BLaER1 treated with 17β-estradiol and CSF1 and Interleukin-3, amounts not matched to agents 10 nM and 100 nM (cell line): ENCODE results near the gene LCLAT1.

Experiments
- H3K27ac ChIP-seq, 11 experiments: shearing (Covaris generic); formaldehyde crosslinking; 2 replicates each; pipeline ENCODE4 v1.8.1; 2022
- H3K27me3 ChIP-seq, 11 experiments: shearing (Covaris generic); formaldehyde crosslinking; 2 replicates each; pipeline ENCODE4 v1.8.1; 2022
- H3K36me3 ChIP-seq, 11 experiments: shearing (Covaris generic); formaldehyde crosslinking; 2 replicates each; pipeline ENCODE4 v1.8.1; 2022
- H3K4me1 ChIP-seq, 10 experiments: shearing (Covaris generic); formaldehyde crosslinking; 2 replicates each; pipeline ENCODE4 v1.8.1; 2022
- H3K4me2 ChIP-seq, 11 experiments: shearing (Covaris generic); formaldehyde crosslinking; 2 replicates each; pipeline ENCODE4 v1.8.1; 2022
- H3K4me3 ChIP-seq, 10 experiments: shearing (Covaris generic); formaldehyde crosslinking; 2 replicates each; pipeline ENCODE4 v1.8.1; 2022
- H3K9ac ChIP-seq, 11 experiments: shearing (Covaris generic); formaldehyde crosslinking; 2 replicates each; pipeline ENCODE4 v1.8.1; 2022
- H3K9me3 ChIP-seq, 11 experiments: shearing (Covaris generic); formaldehyde crosslinking; replicated peaks in 1 of 11; 2 replicates each; pipeline ENCODE4 v1.8.1; 2022
- H4K20me1 ChIP-seq, 11 experiments: shearing (Covaris generic); formaldehyde crosslinking; 2 replicates each; pipeline ENCODE4 v1.8.1; 2022
- Cebpa-rat ChIP-seq, 11 experiments: shearing (Covaris generic); IDR thresholded peaks; 2 replicates each; pipeline ENCODE4 v1.8.1; 2022

LCLAT1 gene

GRCh38 chr2:30688956-30689401 is 241.9 kb downstream of the LCLAT1 start:
- Histone ChIP-seq H3K4me2 (no peak overlapping the region), H3K27ac (no peak overlapping the region), H4K20me1 (no peaks in the 10 kb centered on the region), H3K9me3 (no peaks in the 10 kb centered on the region), H3K9ac (no peak overlapping the region), H3K4me3 (no peak overlapping the region), H3K36me3 (no peaks in the 10 kb centered on the region), H3K4me1 (no peaks in the 10 kb centered on the region), H3K27me3 (no peaks in the 10 kb centered on the region)
- no peak for TF ChIP-seq Cebpa-rat (IDR thresholded peaks at IDR 0.05)

- Histone ChIP-seq H3K4me2 (no peak overlapping the region), H3K27me3 (no peaks in the 10 kb centered on the region), H3K9ac (no peak overlapping the region), H3K27ac (no peak overlapping the region), H3K4me3 (no peak overlapping the region), H3K9me3 (no peaks in the 10 kb centered on the region), H3K4me1 (no peaks in the 10 kb centered on the region), H4K20me1 (no peaks in the 10 kb centered on the region), H3K36me3 (no peaks in the 10 kb centered on the region)
- no peak for TF ChIP-seq Cebpa-rat (IDR thresholded peaks at IDR 0.05)
Observed at GRCh38 chr2:30689496-30690125, 242.6 kb downstream of the LCLAT1 start.

GRCh38 chr2:30690126-30690561 is 243.1 kb downstream of the LCLAT1 start:
- no peak for TF ChIP-seq Cebpa-rat (IDR thresholded peaks at IDR 0.05)
- Histone ChIP-seq H3K36me3 (no peaks in the 10 kb centered on the region), H3K4me3 (no peak overlapping the region), H3K27me3 (no peaks in the 10 kb centered on the region), H3K27ac (no peak overlapping the region), H3K9ac (no peak overlapping the region), H3K4me1 (no peaks in the 10 kb centered on the region), H3K9me3 (no peaks in the 10 kb centered on the region), H3K4me2 (no peak overlapping the region), H4K20me1 (no peaks in the 10 kb centered on the region)

- TF ChIP-seq Cebpa-rat (IDR thresholded peaks at IDR 0.05): no peak
- Histone ChIP-seq H3K27ac (no peak overlapping the region), H3K4me1 (no peaks in the 10 kb centered on the region), H3K4me2 (no peak overlapping the region), H3K27me3 (no peaks in the 10 kb centered on the region), H4K20me1 (no peaks in the 10 kb centered on the region), H3K9ac (no peak overlapping the region), H3K9me3 (no peaks in the 10 kb centered on the region), H3K36me3 (no peaks in the 10 kb centered on the region), H3K4me3 (no peak overlapping the region)
Observed at GRCh38 chr2:30691091-30691947, 244.3 kb downstream of the LCLAT1 start.

DNA sequence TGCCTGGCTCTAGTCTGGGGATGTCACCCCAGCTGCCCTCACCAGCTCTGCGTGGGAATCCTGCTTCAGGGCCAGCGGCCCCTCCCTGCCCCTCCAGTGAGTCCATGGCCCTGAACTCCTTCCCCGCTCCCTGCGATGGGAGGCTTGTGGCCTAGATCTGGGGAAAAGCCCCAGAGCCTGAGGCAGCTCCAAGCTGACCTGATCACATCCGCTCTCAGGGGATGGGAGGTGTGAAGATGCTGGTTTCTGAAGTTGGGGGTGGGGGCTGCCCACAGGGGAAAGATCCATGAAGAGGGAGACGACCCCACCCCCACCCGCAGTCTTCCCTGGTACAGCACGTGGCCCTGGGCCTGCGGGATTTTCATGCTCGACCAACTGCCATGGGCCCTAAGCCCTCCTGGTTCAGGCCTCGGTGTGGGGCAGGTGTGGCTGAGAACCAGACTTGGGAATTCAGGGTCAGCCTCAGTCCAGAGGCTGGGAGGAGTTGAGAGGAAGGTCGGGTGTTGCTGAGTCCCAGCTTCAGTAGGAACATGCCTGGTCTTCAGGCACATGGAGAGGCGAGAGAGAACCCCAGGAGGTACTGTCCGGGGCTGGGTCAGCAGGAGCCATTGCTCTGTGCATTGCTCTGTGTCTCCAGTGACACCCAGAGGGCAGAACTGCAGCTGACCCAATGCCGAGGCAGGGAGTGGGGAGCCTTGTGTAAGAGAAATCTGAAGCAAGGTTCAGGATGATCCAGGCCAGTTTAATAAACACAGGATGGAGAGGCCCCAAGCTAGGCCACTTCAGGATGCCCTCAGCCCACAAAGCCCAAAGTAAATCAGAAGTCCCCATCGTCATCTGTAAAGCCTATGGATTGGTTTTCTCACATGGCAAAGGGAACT is 245.1 kb downstream of the LCLAT1 start:
- no peak for TF ChIP-seq Cebpa-rat (IDR thresholded peaks at IDR 0.05)
- no peak overlapping the region for H3K4me3 ChIP-seq
- no peaks in the 10 kb centered on the region for H3K4me1 ChIP-seq
- H3K9me3 ChIP-seq: peaks cover 0 to 1% (median 0%) of the 10 kb centered on the region in 11 experiments; a peak in 2 of 22 replicates
- no peak overlapping the region for H3K27ac ChIP-seq
- no peak overlapping the region for H3K4me2 ChIP-seq
- no peaks in the 10 kb centered on the region for H4K20me1 ChIP-seq
- no peaks in the 10 kb centered on the region for H3K36me3 ChIP-seq
- no peak overlapping the region for H3K9ac ChIP-seq
- H3K27me3 ChIP-seq: no peaks in the 10 kb centered on the region

GRCh38 chr2:30692829-30693275 is 245.8 kb downstream of the LCLAT1 start:
- Histone ChIP-seq H3K9me3 (peaks cover 0 to 8% (median 6%) of the 10 kb centered on the region in 11 experiments; a peak in 10 of 22 replicates), H3K27me3 (no peaks in the 10 kb centered on the region), H4K20me1 (no peaks in the 10 kb centered on the region), H3K9ac (no peak overlapping the region), H3K4me2 (no peak overlapping the region), H3K4me3 (no peak overlapping the region), H3K27ac (no peak overlapping the region), H3K36me3 (no peaks in the 10 kb centered on the region), H3K4me1 (no peaks in the 10 kb centered on the region)
- TF ChIP-seq Cebpa-rat (IDR thresholded peaks at IDR 0.05): no peak
